Activated CD4-positive, alpha-beta T cell treated with anti-CD3 and anti-CD28 coated beads, Interleukin-2, Interleukin-6, amounts not matched to agents 100 ng/mL and 50 ng/mL, durations not matched to agents 16 hours and 8 hours (primary cell): ENCODE measurements around the gene PRKCQ.
A peak's percentile ranks its signal among the peaks of the same experiment; 100 is the strongest.
"Not testable (repeated sequence)": the region's sequence is repeated elsewhere in the genome, so short reads cannot be mapped to it uniquely, and the experiment has no call there.

Experiments used
- DNase-seq: peaks from one replicate; pipeline ENCODE4 v3.0.0-alpha.2; 2020

PRKCQ gene

GRCh38 chr10:6490614-6491013 is 89.5 kb downstream of the PRKCQ start:
- DNase-seq = no peak

- DNase-seq = no peak
These were observed 92.2 kb downstream of the PRKCQ start for GRCh38 chr10:6487920-6488319.

- no peak for DNase-seq
These were observed 93.8 kb downstream of the PRKCQ start for GRCh38 chr10:6486309-6486708.

GRCh38 chr10:6482737-6483357 is 97.2 kb downstream of the PRKCQ start:
- no peak for DNase-seq

GRCh38 chr10:6478722-6479121 is 101.4 kb downstream of the PRKCQ start:
- no peak for DNase-seq

- no peak for DNase-seq
These were observed 103.1 kb downstream of the PRKCQ start for GRCh38 chr10:6476989-6477388.

DNA sequence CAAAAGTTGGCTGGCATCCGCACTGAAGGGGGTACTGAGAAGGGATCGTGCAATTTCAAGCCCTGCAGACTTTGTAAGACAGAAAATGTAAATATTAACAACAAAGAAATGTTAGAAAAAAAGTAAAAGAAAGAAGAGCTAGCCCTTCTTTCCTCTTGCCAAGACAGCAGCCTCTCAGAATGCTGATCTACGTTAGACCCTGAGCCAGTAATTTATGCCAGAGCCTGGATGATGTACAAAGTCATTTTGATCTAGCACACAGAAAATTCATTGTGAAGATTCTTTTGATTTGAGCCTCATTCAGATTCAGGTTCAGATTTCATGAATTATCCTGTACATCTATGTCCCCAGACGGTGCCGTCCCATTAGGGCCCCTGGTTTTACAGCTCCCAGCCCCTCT is 105.2 kb downstream of the PRKCQ start:
- no peak for DNase-seq

- peak; percentile 68 for DNase-seq
These were observed 106.1 kb downstream of the PRKCQ start for GRCh38 chr10:6473901-6474370.

GRCh38 chr10:6473430-6473829 is 106.6 kb downstream of the PRKCQ start:
- peak; percentile 85 for DNase-seq

- not testable (repeated sequence) for DNase-seq
These were observed 107.4 kb downstream of the PRKCQ start for GRCh38 chr10:6472710-6473005.

DNA sequence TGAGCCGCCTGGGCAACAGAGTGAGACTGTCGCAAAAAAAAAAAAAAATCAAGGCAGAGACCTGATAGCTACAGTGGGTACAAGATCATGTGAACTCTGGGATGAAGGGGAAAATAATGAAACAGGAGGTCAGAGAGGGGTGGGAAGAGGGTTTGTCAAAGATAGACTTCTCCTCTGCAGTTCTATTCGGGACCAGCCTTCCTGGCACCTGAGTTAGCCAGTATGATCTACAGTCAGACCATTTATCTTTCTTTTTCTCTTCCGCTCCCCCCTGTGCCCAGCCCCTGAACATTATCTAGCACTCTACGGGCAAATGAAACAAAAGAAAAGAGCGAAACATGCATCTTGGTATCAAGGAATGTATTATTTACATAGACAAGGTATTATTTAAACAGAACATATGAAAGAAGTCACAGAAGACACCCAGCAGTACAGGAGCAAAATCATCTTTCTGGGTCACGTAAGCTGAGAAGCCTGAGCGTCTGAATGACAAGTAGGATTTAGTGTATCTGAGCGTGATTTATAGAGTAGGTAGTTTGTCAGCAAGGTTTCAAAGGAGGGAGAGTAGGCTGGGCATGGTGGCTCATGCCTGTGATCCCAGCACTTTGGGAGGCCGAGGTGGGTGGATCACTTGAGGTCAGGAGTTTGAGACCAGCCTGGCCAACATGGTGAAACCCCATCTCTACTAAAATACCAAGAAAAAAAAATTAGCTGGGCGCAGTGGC is 109.0 kb downstream of the PRKCQ start:
- DNase-seq = no peak

- no peak for DNase-seq
These were observed 110.4 kb downstream of the PRKCQ start for GRCh38 chr10:6469661-6470060.

DNA sequence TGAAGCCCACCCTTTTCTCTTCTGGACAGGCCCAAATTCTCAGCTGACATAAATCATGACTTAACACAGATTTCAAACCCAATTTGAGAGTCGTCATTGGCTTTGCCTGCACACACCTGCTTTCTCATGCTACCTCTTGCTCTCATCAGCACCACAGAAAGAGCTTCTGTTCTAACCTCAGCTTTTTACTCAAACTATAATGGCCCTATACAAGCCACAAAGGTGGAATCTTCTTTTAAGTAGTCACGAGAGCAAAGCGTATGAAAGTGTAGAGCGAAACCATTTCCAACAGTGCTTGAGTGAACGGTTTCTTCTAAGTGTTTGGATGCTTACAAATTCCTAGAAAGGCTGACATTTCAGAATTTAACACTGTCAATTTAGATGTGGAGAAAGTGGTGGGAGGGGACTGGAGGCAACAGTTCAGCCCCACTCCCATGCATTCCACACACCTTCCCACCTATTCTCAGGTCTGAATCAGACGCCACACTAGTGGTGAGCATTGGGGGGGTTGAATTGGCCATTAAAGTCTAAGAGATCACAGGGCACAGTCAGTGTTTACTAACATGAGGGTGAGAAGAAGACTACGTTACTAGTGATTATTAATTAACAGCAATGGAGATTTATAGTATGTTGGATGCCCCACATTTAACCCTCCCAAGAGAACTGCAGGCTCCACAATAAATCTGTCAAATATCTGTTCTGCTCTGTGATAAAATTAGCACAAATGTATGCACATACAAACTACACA is 114.0 kb downstream of the PRKCQ start:
- DNase-seq = peak; percentile 34

DNA sequence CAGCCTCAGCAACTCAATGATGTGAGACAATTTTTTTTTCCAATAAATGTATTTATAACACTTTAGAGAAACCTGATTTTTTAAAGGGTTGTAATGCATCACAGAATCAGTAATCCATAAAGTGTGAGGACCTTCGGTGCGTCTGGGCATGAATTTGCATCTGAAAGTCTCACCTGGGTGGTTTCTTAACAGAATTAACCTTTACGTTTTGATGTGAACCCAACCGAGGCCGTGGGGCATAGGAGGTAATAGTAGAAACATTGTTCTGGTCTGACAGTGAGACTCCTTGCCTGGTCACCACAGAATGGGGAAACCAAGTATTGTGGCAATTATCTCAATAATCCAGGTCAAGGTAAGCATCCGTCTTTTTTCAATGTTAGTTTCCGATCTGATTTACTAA is 114.6 kb downstream of the PRKCQ start:
- no peak for DNase-seq

GRCh38 chr10:6464862-6465430 is 115.1 kb downstream of the PRKCQ start:
- DNase-seq = no peak

GRCh38 chr10:6463366-6463765 is 116.7 kb downstream of the PRKCQ start:
- DNase-seq = no peak

- DNase-seq = no peak
These were observed 118.1 kb downstream of the PRKCQ start for GRCh38 chr10:6461961-6462360.

DNA sequence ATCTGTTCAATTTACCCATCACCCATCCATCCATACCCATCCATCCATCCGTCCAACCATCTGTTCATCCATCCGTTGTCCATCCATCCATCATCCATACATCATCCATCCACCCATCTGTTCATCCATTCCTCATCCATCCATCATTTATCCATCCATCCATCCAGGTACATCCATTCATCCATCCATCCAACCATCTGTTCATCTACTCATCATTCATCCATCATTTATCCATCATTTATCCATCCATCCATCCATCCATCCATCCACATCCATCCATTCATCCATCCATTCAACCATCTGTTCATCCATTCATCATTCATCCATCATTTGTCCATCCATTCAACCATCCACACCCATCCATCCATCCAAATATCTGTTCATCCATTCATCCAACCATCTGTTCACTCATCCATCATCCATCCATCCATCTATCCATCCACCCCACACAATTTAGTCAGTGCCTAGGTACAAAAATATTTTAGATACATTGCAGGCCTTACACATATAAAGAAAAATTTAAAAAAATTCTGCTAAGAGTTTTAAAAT is 119.1 kb downstream of the PRKCQ start:
- no peak for DNase-seq

DNA sequence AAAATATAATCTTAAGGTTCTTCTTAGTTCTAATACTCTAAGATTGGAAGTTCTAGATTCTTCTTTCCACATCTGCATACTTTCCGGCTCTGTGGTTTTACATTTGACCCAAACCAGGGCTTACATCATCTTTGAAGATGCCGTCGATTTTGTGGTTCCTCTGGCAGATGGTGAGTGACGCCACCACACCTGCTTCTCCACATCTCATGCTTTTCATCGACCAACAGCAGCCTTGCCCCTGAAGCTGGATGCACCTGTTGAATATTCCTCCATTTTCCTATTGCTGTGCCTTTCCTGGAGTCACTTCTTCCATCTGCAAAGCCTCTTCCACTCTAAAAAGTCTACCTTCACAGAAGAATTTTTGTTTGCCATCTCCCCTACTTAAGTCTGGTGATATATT is 121.3 kb downstream of the PRKCQ start:
- no peak for DNase-seq

- no peak for DNase-seq
These were observed 122.7 kb downstream of the PRKCQ start for GRCh38 chr10:6457376-6457775.

GRCh38 chr10:6456067-6456466 is 124.0 kb downstream of the PRKCQ start:
- no peak for DNase-seq

DNA sequence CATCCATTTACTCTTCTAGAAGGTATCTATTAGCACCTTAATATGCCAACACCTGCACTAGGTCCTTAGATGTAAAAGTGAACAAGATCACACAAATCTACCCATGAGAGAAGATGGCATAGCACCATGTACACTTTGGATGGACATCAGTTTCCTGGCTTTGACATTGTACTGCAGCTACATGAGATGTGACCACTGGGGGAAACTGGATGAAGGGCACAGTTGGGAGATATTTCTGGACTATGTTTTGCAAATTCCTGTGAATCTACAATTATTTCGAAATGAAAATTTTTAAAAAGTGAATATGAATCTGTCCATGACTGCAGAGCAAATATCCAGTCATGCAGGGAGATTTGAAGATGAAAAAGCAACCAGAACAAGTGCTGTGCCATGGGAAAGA is 124.5 kb downstream of the PRKCQ start:
- no peak for DNase-seq

DNA sequence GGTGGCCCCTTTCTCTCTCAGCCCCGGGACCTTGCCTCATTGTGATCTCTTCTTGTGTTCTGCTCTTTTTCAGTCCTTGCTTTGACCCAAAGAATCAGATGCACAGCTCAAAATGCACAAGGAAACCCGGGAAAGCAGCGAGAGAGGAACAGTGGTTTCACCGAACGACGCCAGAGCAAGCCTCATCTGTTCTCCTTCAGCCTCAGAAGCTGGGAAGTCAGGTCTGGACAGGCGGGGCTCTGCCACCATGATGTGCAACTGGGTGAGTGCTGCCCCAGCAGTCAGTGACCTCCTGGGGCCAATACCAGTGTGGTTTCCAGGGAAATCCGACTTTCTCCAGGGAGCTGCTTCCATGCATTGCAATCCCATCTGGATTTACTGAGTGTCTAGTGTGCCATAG is 133.4 kb downstream of the PRKCQ start:
- no peak for DNase-seq
